K562 (cell line): ENCODE measurements around the gene NEB. TPM values are rescaled to one million over a fixed set of nuclear protein-coding genes. Genes with fewer than 3 reads are reported as not detected.

Source experiments
- C11orf30 ChIP-seq: fragments of 450-650 bp; IDR thresholded peaks from 2 replicates; pipeline ENCODE4 v1.6.1; 2016; ENCODE audit warnings: low read depth, mild to moderate bottlenecking
- ELF1 ChIP-seq: fragments of 200-800 bp; sonication (Bioruptor generic); IDR thresholded peaks from 2 replicates; pipeline ENCODE4 v1.6.1; 2016; ENCODE audit warnings: missing genetic modification characterization, missing compliant biosample characterization
- ETV5 ChIP-seq: sonication (generic); formaldehyde crosslinking; IDR thresholded peaks from 2 replicates; pipeline ENCODE4 v1.4.0; 2020; ENCODE audit warnings: low read depth, mild to moderate bottlenecking, missing genetic modification reagents
- MAFG ChIP-seq: fragments of 450-650 bp; conservative IDR thresholded peaks from 2 replicates; pipeline ENCODE4 v1.6.1; 2016; ENCODE audit warnings: missing genetic modification characterization, missing compliant biosample characterization
- MEIS2 ChIP-seq: fragments of 450-650 bp; IDR thresholded peaks from 2 replicates; pipeline ENCODE4 v1.6.1; 2014; ENCODE audit warnings: mild to moderate bottlenecking; ENCODE audit not compliant: partially characterized antibody
- MITF ChIP-seq: IDR thresholded peaks from 2 replicates; pipeline ENCODE4 v1.6.1; 2014; ENCODE audit warnings: antibody characterized with exemption
- TEAD2 ChIP-seq: fragments of 450-650 bp; IDR thresholded peaks from 2 replicates; pipeline ENCODE4 v1.6.1; 2016; ENCODE audit warnings: missing genetic modification characterization, control low read depth, missing compliant biosample characterization
- ZNF695 ChIP-seq: fragments of 450-650 bp; formaldehyde crosslinking; IDR thresholded peaks from 2 replicates; pipeline ENCODE4 v1.4.0; 2020; ENCODE audit warnings: mild to moderate bottlenecking, moderate library complexity
- polyA plus RNA-seq, 8 experiments: library from polyadenylated mRNA; depleted of rRNA in 4 of 8; stranded (reverse) in 5 of 8; unstranded in 3 of 8; fragments of >200 nt; fragmentation: Nextera tagmentation in 2 of 8; fragmentation: Illumina TruSeq in 1 of 8; extraction: Ambion mirVana in 2 of 8; extraction: Trizol in 1 of 8; gene quantifications; 2 replicates each; pipeline versions ENCODE4 v1.2.1 to v1.2.3, GENCODE V29; 2011 to 2014; ENCODE audit warnings: inconsistent platforms in 1 of 8, missing spikeins in 1 of 8
- total RNA-seq, 7 experiments: library from RNA; depleted of rRNA in 6 of 7; stranded (reverse); fragments of >200 nt in 6 of 7; fragmentation: Illumina TruSeq in 2 of 7; extraction: Trizol in 2 of 7; gene quantifications; 2 replicates each; pipeline versions ENCODE4 v1.2.1 to v1.2.3, GENCODE V29; 2011 to 2021; ENCODE audit warnings: low replicate concordance in 1 of 7
- TF ChIP-seq, protein P1 (sequence below): fragments of 450-650 bp; IDR thresholded peaks from 2 replicates; pipeline ENCODE4 v1.6.1; 2014; ENCODE audit warnings: low read depth, mild to moderate bottlenecking, moderate library complexity, borderline replicate concordance

Gene NEB
- total and polyA plus RNA-seq, 9 of the 15 experiments (the other 6 are each of a cell fraction or from before 2014, with no cell fraction given), result 1.7 to 3.8 (median 2.9) TPM

DNA sequence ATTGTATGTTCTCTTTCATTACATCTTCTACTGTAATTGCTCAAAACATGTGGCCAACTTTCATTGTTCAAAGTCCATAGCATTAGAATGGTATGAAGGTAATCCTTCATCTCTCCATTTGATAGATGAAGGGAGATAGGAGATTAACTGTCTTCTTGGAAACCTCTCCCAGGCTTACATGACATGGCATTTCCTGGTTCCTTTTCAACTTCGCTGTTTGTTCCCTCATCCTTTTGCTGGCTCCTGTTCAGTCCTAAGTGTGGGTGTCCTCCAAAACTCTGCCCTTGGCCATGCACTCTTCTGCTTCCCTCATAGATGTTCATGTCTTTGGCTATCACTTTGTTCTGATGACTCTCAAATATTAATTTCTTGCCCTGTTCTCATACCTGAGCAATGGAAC, 13.8 kb downstream of the NEB start (continued):
- TF ChIP-seq MITF (no peak), TEAD2 (tag) (no peak), ZNF695 (CRISPR knock-in tag) (no peak), MEIS2 (peak; percentile 30), ETV5 (CRISPR knock-in tag) (no peak), C11orf30 (peak; percentile 50; the same call in 1 of the 2 replicates), ELF1 (peak; percentile 43; the same call in 1 of the 2 replicates), MAFG (tag) (peak; percentile 76)
- TF ChIP-seq, protein P1, sequence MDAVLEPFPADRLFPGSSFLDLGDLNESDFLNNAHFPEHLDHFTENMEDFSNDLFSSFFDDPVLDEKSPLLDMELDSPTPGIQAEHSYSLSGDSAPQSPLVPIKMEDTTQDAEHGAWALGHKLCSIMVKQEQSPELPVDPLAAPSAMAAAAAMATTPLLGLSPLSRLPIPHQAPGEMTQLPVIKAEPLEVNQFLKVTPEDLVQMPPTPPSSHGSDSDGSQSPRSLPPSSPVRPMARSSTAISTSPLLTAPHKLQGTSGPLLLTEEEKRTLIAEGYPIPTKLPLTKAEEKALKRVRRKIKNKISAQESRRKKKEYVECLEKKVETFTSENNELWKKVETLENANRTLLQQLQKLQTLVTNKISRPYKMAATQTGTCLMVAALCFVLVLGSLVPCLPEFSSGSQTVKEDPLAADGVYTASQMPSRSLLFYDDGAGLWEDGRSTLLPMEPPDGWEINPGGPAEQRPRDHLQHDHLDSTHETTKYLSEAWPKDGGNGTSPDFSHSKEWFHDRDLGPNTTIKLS, result no peak
